GM12874 (cell line): ENCODE measurements around the gene UNC13A.

Source experiments
- CTCF ChIP-seq: IDR thresholded peaks from 2 replicates; pipeline ENCODE4 v1.5.1; 2011; ENCODE audit warnings: low read depth, mild to moderate bottlenecking, control low read depth, low read length, moderate library complexity; ENCODE audit not compliant: insufficient read depth

UNC13A gene

GRCh38 chr19:17677002-17677401 lies 11.2 kb downstream of the UNC13A start:
- TF ChIP-seq CTCF, result peak; percentile 50

- TF ChIP-seq CTCF, result no peak
These were observed 11.9 kb downstream of the UNC13A start for GRCh38 chr19:17676295-17676694.

- no peak for TF ChIP-seq CTCF
These were observed 14.0 kb downstream of the UNC13A start for GRCh38 chr19:17673937-17674799.

GRCh38 chr19:17671906-17672305 lies 16.2 kb downstream of the UNC13A start:
- no peak for TF ChIP-seq CTCF

DNA sequence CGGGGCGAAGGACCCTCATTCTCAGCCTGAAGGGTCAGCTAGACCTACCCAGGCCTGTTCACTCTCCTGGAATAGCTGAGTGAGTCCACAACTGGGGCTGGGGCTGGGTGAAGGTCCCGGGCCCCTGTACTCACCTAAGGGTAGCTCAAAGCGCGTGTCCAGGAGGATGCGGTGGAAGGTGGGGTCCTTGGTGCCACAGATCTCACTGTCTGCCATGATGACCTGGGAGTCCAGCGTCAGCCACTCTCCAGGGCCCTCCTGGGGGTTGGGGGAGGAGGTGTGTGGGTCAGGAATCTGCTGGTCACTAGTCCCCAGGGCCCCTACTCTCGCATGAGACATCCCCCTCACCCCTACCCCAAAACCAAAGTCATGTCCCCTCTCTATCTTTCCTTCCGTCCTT lies 18.7 kb downstream of the UNC13A start:
- no peak for TF ChIP-seq CTCF

DNA sequence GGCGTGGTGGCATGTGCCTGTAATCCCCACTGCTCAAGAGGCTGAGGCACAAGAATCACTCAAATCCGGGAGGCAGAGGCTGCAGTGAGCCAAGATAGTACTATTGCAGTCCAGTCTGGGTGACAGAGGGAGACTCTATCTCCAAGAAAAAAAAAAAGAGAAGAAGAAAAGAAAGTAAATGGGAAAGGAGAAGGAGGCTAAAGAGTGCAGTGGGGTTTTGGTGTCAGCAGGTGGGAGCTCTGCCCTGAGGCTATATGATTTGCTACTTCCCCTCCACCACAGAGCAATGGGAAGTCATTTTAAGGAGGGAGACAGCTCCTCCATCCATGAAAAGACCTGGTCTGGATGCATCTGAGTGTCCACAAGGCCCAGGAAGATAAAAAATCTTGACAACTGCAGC lies 23.1 kb downstream of the UNC13A start:
- no peak for TF ChIP-seq CTCF

- no peak for TF ChIP-seq CTCF
These were observed 28.2 kb downstream of the UNC13A start for GRCh38 chr19:17659996-17660395.

GRCh38 chr19:17658666-17659065 lies 29.5 kb downstream of the UNC13A start:
- no peak for TF ChIP-seq CTCF
